ENCODE results near the gene LHFPL3.

- no peak for TF ChIP-seq CTCF (conservative IDR thresholded peaks at IDR 0.05)
- no peak for TF ChIP-seq EZH2 (IDR thresholded peaks at IDR 0.05; ENCODE audit: low read depth)
Measured at GRCh38 chr7:104793066-104793465, 464.7 kb downstream of the LHFPL3 start.
